Measurements from ENCODE around the gene GNA12. TPM values are rescaled to one million over a fixed set of nuclear protein-coding genes. Genes with fewer than 3 reads are reported as not detected.

The GNA12 gene
- total RNA-seq, 5 donors from 2014 or later (not counting 1 experiment from before 2014, with no cell fraction given) = 17.9 to 22.5 (median 22.1) TPM

- WGBS (ENCODE audit: insufficient coverage) = 86% methylated on average over 1 of the region's 10 CpGs
- Mint-ChIP-seq H3K4me1 (peaks cover 40 to 49% (median 47%) of the 10 kb centered on the region in 3 donors), H3K9me3 (no peaks in the 10 kb centered on the region), H3K4me3 (no peak overlapping the region), H3K27me3 (no peaks in the 10 kb centered on the region), H3K27ac (no peak overlapping the region), H3K36me3 (peaks cover 9% of the 10 kb centered on the region)
- DNase-seq (no peak), ATAC-seq (replicated peaks in 1 of 4) (no peak)
- ChIA-PET CTCF (no interaction called here), POLR2A (no interaction called here)
- H3K27me3 ChIP-seq (replicated peaks in 1 of 2; ENCODE audit: control insufficient read depth in 2 of 2, extremely low read depth in 1 of 2, insufficient read depth in 2 of 2, low read length in 1 of 2) = no peaks in the 10 kb centered on the region
- H3K4me1 ChIP-seq (ENCODE audit: control insufficient read depth in 1 of 2, extremely low read depth in 1 of 2, insufficient read depth in 2 of 2, low read length in 2 of 2) = no peaks in the 10 kb centered on the region
- H3K9me3 ChIP-seq = no peaks in the 10 kb centered on the region
- no peak overlapping the region for H3K27ac ChIP-seq (ENCODE audit: low read length)
- H3K4me3 ChIP-seq (ENCODE audit: control insufficient read depth in 1 of 2, extremely low read depth in 1 of 2, low read length in 1 of 2) = no peak overlapping the region
- no peaks in the 10 kb centered on the region for H3K36me3 ChIP-seq (ENCODE audit: control insufficient read depth in 2 of 2, extremely low read depth in 1 of 2, insufficient read depth in 1 of 2, low read length in 1 of 2)
Observed at GRCh38 chr7:2821842-2822507, 22.1 kb downstream of the GNA12 start.

GRCh38 chr7:2821161-2821841 lies 22.8 kb downstream of the GNA12 start:
- Mint-ChIP-seq H3K27ac (no peak overlapping the region), H3K36me3 (peaks cover 4% of the 10 kb centered on the region), H3K27me3 (no peaks in the 10 kb centered on the region), H3K9me3 (no peaks in the 10 kb centered on the region), H3K4me3 (no peak overlapping the region), H3K4me1 (peaks cover 36 to 43% (median 42%) of the 10 kb centered on the region in 3 donors)
- ChIA-PET CTCF (no interaction called here), POLR2A (no interaction called here)
- WGBS (ENCODE audit: insufficient coverage) = 72% methylated on average over 8 of the region's 12 CpGs
- no peaks in the 10 kb centered on the region for H3K4me1 ChIP-seq (ENCODE audit: control insufficient read depth in 1 of 2, extremely low read depth in 1 of 2, insufficient read depth in 2 of 2, low read length in 2 of 2)
- H3K9me3 ChIP-seq = no peaks in the 10 kb centered on the region
- no peak overlapping the region for H3K27ac ChIP-seq (ENCODE audit: low read length)
- ATAC-seq (replicated peaks in 1 of 4) = no peak
- H3K27me3 ChIP-seq (replicated peaks in 1 of 2; ENCODE audit: control insufficient read depth in 2 of 2, extremely low read depth in 1 of 2, insufficient read depth in 2 of 2, low read length in 1 of 2) = no peaks in the 10 kb centered on the region
- no peak overlapping the region for H3K4me3 ChIP-seq (ENCODE audit: control insufficient read depth in 1 of 2, extremely low read depth in 1 of 2, low read length in 1 of 2)
- no peak for DNase-seq
- no peaks in the 10 kb centered on the region for H3K36me3 ChIP-seq (ENCODE audit: control insufficient read depth in 2 of 2, extremely low read depth in 1 of 2, insufficient read depth in 1 of 2, low read length in 1 of 2)

- Mint-ChIP-seq H3K27ac (no peak overlapping the region), H3K4me1 (peaks cover 34 to 43% (median 38%) of the 10 kb centered on the region in 3 donors), H3K4me3 (no peak overlapping the region), H3K27me3 (no peaks in the 10 kb centered on the region), H3K9me3 (no peaks in the 10 kb centered on the region), H3K36me3 (peaks cover 4% of the 10 kb centered on the region)
- no peak overlapping the region for H3K27ac ChIP-seq (ENCODE audit: low read length)
- H3K27me3 ChIP-seq (replicated peaks in 1 of 2; ENCODE audit: control insufficient read depth in 2 of 2, extremely low read depth in 1 of 2, insufficient read depth in 2 of 2, low read length in 1 of 2) = no peaks in the 10 kb centered on the region
- 100% methylated on average over 3 of the region's 4 CpGs for WGBS (ENCODE audit: insufficient coverage)
- CTCF ChIA-PET = no interaction called here
- DNase-seq (no peak), ATAC-seq (replicated peaks in 1 of 4) (no peak)
- no peaks in the 10 kb centered on the region for H3K9me3 ChIP-seq
- H3K36me3 ChIP-seq (ENCODE audit: control insufficient read depth in 2 of 2, extremely low read depth in 1 of 2, insufficient read depth in 1 of 2, low read length in 1 of 2) = no peaks in the 10 kb centered on the region
- POLR2A ChIA-PET = no interaction called here
- no peaks in the 10 kb centered on the region for H3K4me1 ChIP-seq (ENCODE audit: control insufficient read depth in 1 of 2, extremely low read depth in 1 of 2, insufficient read depth in 2 of 2, low read length in 2 of 2)
- H3K4me3 ChIP-seq (ENCODE audit: control insufficient read depth in 1 of 2, extremely low read depth in 1 of 2, low read length in 1 of 2) = no peak overlapping the region
Observed at GRCh38 chr7:2820508-2820934, 23.6 kb downstream of the GNA12 start.

- WGBS (ENCODE audit: insufficient coverage) = 93% methylated on average over 7 of the region's 16 CpGs
- Mint-ChIP-seq H3K4me1 (peaks cover 28 to 40% (median 33%) of the 10 kb centered on the region in 3 donors), H3K4me3 (no peak overlapping the region), H3K27ac (no peak overlapping the region), H3K9me3 (no peaks in the 10 kb centered on the region), H3K36me3 (peaks cover 7% of the 10 kb centered on the region), H3K27me3 (no peaks in the 10 kb centered on the region)
- DNase-seq (no peak), ATAC-seq (replicated peaks in 1 of 4) (no peak)
- H3K9me3 ChIP-seq = no peaks in the 10 kb centered on the region
- ChIA-PET CTCF (no interaction called here), POLR2A (interaction anchor here in 1 of 2 donors (0.6 to 0.8 kb wide), 3 partner anchors 643 to 980 kb away, joined by 3 to 4 read pairs (median 3); no protein-coding TSS in a partner anchor)
- no peak overlapping the region for H3K27ac ChIP-seq (ENCODE audit: low read length)
- no peak overlapping the region for H3K4me3 ChIP-seq (ENCODE audit: control insufficient read depth in 1 of 2, extremely low read depth in 1 of 2, low read length in 1 of 2)
- no peaks in the 10 kb centered on the region for H3K4me1 ChIP-seq (ENCODE audit: control insufficient read depth in 1 of 2, extremely low read depth in 1 of 2, insufficient read depth in 2 of 2, low read length in 2 of 2)
- H3K36me3 ChIP-seq (ENCODE audit: control insufficient read depth in 2 of 2, extremely low read depth in 1 of 2, insufficient read depth in 1 of 2, low read length in 1 of 2) = no peaks in the 10 kb centered on the region
- no peaks in the 10 kb centered on the region for H3K27me3 ChIP-seq (replicated peaks in 1 of 2; ENCODE audit: control insufficient read depth in 2 of 2, extremely low read depth in 1 of 2, insufficient read depth in 2 of 2, low read length in 1 of 2)
Observed at GRCh38 chr7:2819954-2820397, 24.1 kb downstream of the GNA12 start.

- Mint-ChIP-seq H3K27ac (no peak overlapping the region), H3K9me3 (no peaks in the 10 kb centered on the region), H3K4me3 (no peak overlapping the region), H3K27me3 (no peaks in the 10 kb centered on the region), H3K36me3 (peaks cover 13% of the 10 kb centered on the region), H3K4me1 (peaks cover 22 to 40% (median 30%) of the 10 kb centered on the region in 3 donors)
- no peak overlapping the region for H3K27ac ChIP-seq (ENCODE audit: low read length)
- WGBS (ENCODE audit: insufficient coverage) = 86% methylated on average over 9 of the region's 15 CpGs
- H3K4me3 ChIP-seq (ENCODE audit: control insufficient read depth in 1 of 2, extremely low read depth in 1 of 2, low read length in 1 of 2) = no peak overlapping the region
- ChIA-PET POLR2A (interaction anchor here in 1 of 2 donors (0.6 to 0.8 kb wide), 3 partner anchors 643 to 981 kb away, joined by 3 to 4 read pairs (median 3); no protein-coding TSS in a partner anchor), CTCF (no interaction called here)
- no peaks in the 10 kb centered on the region for H3K9me3 ChIP-seq
- no peak for DNase-seq
- no peaks in the 10 kb centered on the region for H3K4me1 ChIP-seq (ENCODE audit: control insufficient read depth in 1 of 2, extremely low read depth in 1 of 2, insufficient read depth in 2 of 2, low read length in 2 of 2)
- ATAC-seq (replicated peaks in 1 of 4) = no peak
- no peaks in the 10 kb centered on the region for H3K27me3 ChIP-seq (replicated peaks in 1 of 2; ENCODE audit: control insufficient read depth in 2 of 2, extremely low read depth in 1 of 2, insufficient read depth in 2 of 2, low read length in 1 of 2)
- no peaks in the 10 kb centered on the region for H3K36me3 ChIP-seq (ENCODE audit: control insufficient read depth in 2 of 2, extremely low read depth in 1 of 2, insufficient read depth in 1 of 2, low read length in 1 of 2)
Observed at GRCh38 chr7:2819161-2819953, 24.8 kb downstream of the GNA12 start.

GRCh38 chr7:2818653-2819052 lies 25.5 kb downstream of the GNA12 start:
- H3K4me1 Mint-ChIP-seq = peaks cover 17 to 36% (median 24%) of the 10 kb centered on the region in 3 donors
- H3K4me3 ChIP-seq (ENCODE audit: control insufficient read depth in 1 of 2, extremely low read depth in 1 of 2, low read length in 1 of 2) = no peak overlapping the region
- no peaks in the 10 kb centered on the region for H3K9me3 ChIP-seq
- H3K27me3 Mint-ChIP-seq = no peaks in the 10 kb centered on the region
- DNase-seq = no peak
- H3K27ac ChIP-seq (ENCODE audit: low read length) = no peak overlapping the region
- no peaks in the 10 kb centered on the region for H3K27me3 ChIP-seq (replicated peaks in 1 of 2; ENCODE audit: control insufficient read depth in 2 of 2, extremely low read depth in 1 of 2, insufficient read depth in 2 of 2, low read length in 1 of 2)
- H3K4me3 Mint-ChIP-seq = no peak overlapping the region
- CTCF ChIA-PET = no interaction called here
- 76% methylated on average over 5 of the region's 12 CpGs for WGBS (ENCODE audit: insufficient coverage)
- H3K36me3 ChIP-seq (ENCODE audit: control insufficient read depth in 2 of 2, extremely low read depth in 1 of 2, insufficient read depth in 1 of 2, low read length in 1 of 2) = no peaks in the 10 kb centered on the region
- no peaks in the 10 kb centered on the region for H3K9me3 Mint-ChIP-seq
- POLR2A ChIA-PET = no interaction called here
- peaks cover 20% of the 10 kb centered on the region for H3K36me3 Mint-ChIP-seq
- H3K27ac Mint-ChIP-seq = no peak overlapping the region
- no peak for ATAC-seq (replicated peaks in 1 of 4)
- H3K4me1 ChIP-seq (ENCODE audit: control insufficient read depth in 1 of 2, extremely low read depth in 1 of 2, insufficient read depth in 2 of 2, low read length in 2 of 2) = no peaks in the 10 kb centered on the region
